HCT116 (cell line): ENCODE measurements around the gene IFITM5.

Experiments
- CTCF ChIP-seq, 3 experiments: fragments of 200-600 bp in 1 of 3; sonication (generic) in 1 of 3; IDR thresholded peaks in 2 of 3; conservative IDR thresholded peaks in 1 of 3; 2 replicates each; pipeline ENCODE4 v1.5.1; 2012 to 2017; ENCODE audit warnings: low read depth in 2 of 3, low read length in 2 of 3, antibody characterized with exemption in 1 of 3, borderline replicate concordance in 1 of 3, control low read depth in 1 of 3, mild to moderate bottlenecking in 1 of 3, mixed read lengths in 1 of 3, mixed run types in 1 of 3, moderate library complexity in 1 of 3; ENCODE audit not compliant: insufficient read depth in 1 of 3
- EZH2 ChIP-seq: fragments of 200-600 bp; sonication (generic); IDR thresholded peaks from 2 replicates; pipeline ENCODE4 v1.6.1; 2017; ENCODE audit warnings: antibody characterized with exemption, mixed run types
- POLR2A ChIP-seq: IDR thresholded peaks from 2 replicates; pipeline ENCODE4 v1.7.0; 2011; ENCODE audit warnings: borderline replicate concordance; ENCODE audit not compliant: insufficient read depth, insufficient read length; ENCODE audit errors: extremely low read depth
- RAD21 ChIP-seq: IDR thresholded peaks from 2 replicates; pipeline ENCODE4 v1.6.1; 2012; ENCODE audit warnings: low read depth, mild to moderate bottlenecking
- REST ChIP-seq: IDR thresholded peaks from 2 replicates; pipeline ENCODE4 v1.6.1; 2012; ENCODE audit warnings: low read depth
- ZNF274 ChIP-seq: fragments of 200-500 bp; sonication (Bioruptor generic); IDR thresholded peaks from 2 replicates; pipeline ENCODE4 v1.6.1; 2014; ENCODE audit warnings: mild to moderate bottlenecking, low read depth, low read length, inconsistent platforms

DNA sequence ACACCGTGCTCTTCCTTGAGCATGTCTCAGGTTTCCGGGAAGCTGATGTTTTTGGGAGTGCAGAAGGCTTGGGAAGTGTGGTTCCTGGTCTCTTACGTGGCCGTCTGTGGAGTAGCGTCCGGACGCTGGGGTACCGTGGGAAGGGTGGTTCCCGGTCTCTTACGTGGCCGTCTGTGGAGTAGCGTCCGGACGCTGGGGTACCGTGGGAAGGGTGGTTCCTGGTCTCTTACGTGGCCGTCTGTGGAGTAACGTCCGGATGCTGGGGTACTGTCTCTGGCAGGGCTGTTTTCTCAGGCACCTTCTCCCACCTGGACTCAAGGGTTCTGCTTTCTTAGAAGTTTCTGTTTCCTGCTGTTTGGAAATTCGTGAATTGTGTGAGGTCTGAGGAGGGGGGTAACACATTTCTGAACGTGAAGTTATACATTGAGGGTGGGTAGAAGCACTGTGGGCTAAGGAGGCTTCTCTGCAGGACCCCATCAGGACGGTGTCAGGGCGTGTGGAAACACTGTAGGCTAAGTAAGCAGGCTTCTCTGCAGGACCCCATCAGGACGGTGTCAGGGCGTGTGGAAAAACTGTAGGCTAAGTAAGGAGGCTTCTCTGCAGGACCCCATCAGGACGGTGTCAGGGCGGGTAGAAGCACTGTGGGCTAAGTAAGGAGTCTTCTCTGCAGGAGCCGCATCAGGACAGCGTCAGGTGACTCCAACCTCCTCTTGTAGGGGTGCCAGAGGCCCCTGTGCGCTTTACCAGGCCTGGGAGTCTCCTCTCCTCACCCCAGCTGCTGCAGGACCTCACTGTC, 26.7 kb upstream of the IFITM5 start:
- TF ChIP-seq CTCF (IDR thresholded peaks at IDR 0.05 in 2 of 3, conservative IDR thresholded peaks at IDR 0.05 in 1 of 3; ENCODE audit: borderline replicate concordance in 1 of 3, insufficient read depth in 1 of 3, low read depth in 2 of 3, low read length in 2 of 3) (no peak), RAD21 (no peak), ZNF274 (no peak), EZH2 (no peak), REST (no peak), POLR2A (no peak)
